ENCODE results near the gene TXNDC11. TPM values are rescaled to one million over a fixed set of nuclear protein-coding genes. Genes with fewer than 3 reads are reported as not detected.

TXNDC11 gene
- total RNA-seq, 6 experiments from 2014 or later = 38.8 to 49.0 (median 44.4) TPM

- no peak for TF ChIP-seq CTCF (IDR thresholded peaks at IDR 0.05)
- Mint-ChIP-seq H3K4me1 (ENCODE audit: low read depth) (peaks cover 34% of the 10 kb centered on the region), H3K27ac (no peak overlapping the region), H3K27me3 (ENCODE audit: insufficient read depth) (peaks cover 9% of the 10 kb centered on the region), H3K9me3 (no peaks in the 10 kb centered on the region), H3K36me3 (ENCODE audit: low read depth) (peaks cover 15% of the 10 kb centered on the region; the same call in 1 of the 2 replicates), H3K4me3 (no peak overlapping the region)
- no peak for DNase-seq
Observed at GRCh38 chr16:11674818-11675560, 67.7 kb downstream of the TXNDC11 start.

GRCh38 chr16:11674001-11674817, 68.4 kb downstream of the TXNDC11 start:
- no peak overlapping the region for H3K4me3 Mint-ChIP-seq

GRCh38 chr16:11673091-11674000, 69.3 kb downstream of the TXNDC11 start:
- H3K27me3 Mint-ChIP-seq (ENCODE audit: insufficient read depth) = peaks cover 11% of the 10 kb centered on the region
- H3K4me3 Mint-ChIP-seq = no peak overlapping the region
- H3K9me3 Mint-ChIP-seq = no peaks in the 10 kb centered on the region

More at GRCh38 chr16:11674001-11674817, 68.4 kb downstream of the TXNDC11 start:
- peaks cover 7% of the 10 kb centered on the region; the same call in 1 of the 2 replicates for H3K36me3 Mint-ChIP-seq (ENCODE audit: low read depth)
- no peak for TF ChIP-seq CTCF (IDR thresholded peaks at IDR 0.05)
- H3K4me1 Mint-ChIP-seq (ENCODE audit: low read depth) = peaks cover 41% of the 10 kb centered on the region
- no peak for DNase-seq
- peaks cover 11% of the 10 kb centered on the region for H3K27me3 Mint-ChIP-seq (ENCODE audit: insufficient read depth)
- H3K9me3 Mint-ChIP-seq = no peaks in the 10 kb centered on the region
- H3K27ac Mint-ChIP-seq = no peak overlapping the region

GRCh38 chr16:11672206-11673090, 70.2 kb downstream of the TXNDC11 start:
- Mint-ChIP-seq H3K9me3 (no peaks in the 10 kb centered on the region), H3K4me3 (no peak overlapping the region), H3K36me3 (ENCODE audit: low read depth) (no peaks in the 10 kb centered on the region), H3K27me3 (ENCODE audit: insufficient read depth) (peaks cover 11% of the 10 kb centered on the region; the same call in 1 of the 2 replicates), H3K27ac (no peak overlapping the region), H3K4me1 (ENCODE audit: low read depth) (peaks cover 25% of the 10 kb centered on the region)
- no peak for DNase-seq
- TF ChIP-seq CTCF (IDR thresholded peaks at IDR 0.05) = no peak

More at GRCh38 chr16:11673091-11674000, 69.3 kb downstream of the TXNDC11 start:
- no peak for TF ChIP-seq CTCF (IDR thresholded peaks at IDR 0.05)
- peaks cover 34% of the 10 kb centered on the region for H3K4me1 Mint-ChIP-seq (ENCODE audit: low read depth)
- no peak for DNase-seq
- H3K36me3 Mint-ChIP-seq (ENCODE audit: low read depth) = peaks cover 5% of the 10 kb centered on the region; the same call in 1 of the 2 replicates
- H3K27ac Mint-ChIP-seq = no peak overlapping the region
